K562 (cell line): ENCODE data around the gene ZDHHC3. TPM values are rescaled to one million over a fixed set of nuclear protein-coding genes. Genes with fewer than 3 reads are reported as not detected.
A peak's percentile ranks its signal among the peaks of the same experiment; 100 is the strongest.

Experiments used
- CBX8 ChIP-seq: fragments of 200-600 bp; sonication (generic); IDR thresholded peaks from 2 replicates; pipeline ENCODE4 v1.6.1; 2012; ENCODE audit warnings: borderline replicate concordance, mixed run types, low read depth, mild to moderate bottlenecking, moderate library complexity, mixed read lengths, low read length, control low read depth, inconsistent platforms; ENCODE audit not compliant: poor library complexity, severe bottlenecking; ENCODE audit errors: extremely low read depth
- DMBX1 ChIP-seq: fragments of 250-450 bp; sonication (Bioruptor Pico); IDR thresholded peaks from 2 replicates; pipeline ENCODE4 v1.8.0; 2022; ENCODE audit warnings: inconsistent platforms, mild to moderate bottlenecking, moderate library complexity, borderline replicate concordance
- MAX ChIP-seq: sonication (generic); formaldehyde crosslinking; IDR thresholded peaks from 2 replicates; pipeline ENCODE4 v1.9.0; 2022; ENCODE audit warnings: mild to moderate bottlenecking, missing genetic modification reagents
- NCOA1 ChIP-seq: fragments of 450-650 bp; IDR thresholded peaks from 2 replicates; pipeline ENCODE4 v1.6.1; 2016; ENCODE audit warnings: low read depth
- NFE2 ChIP-seq: IDR thresholded peaks from 2 replicates; pipeline ENCODE4 v1.6.1; 2014; ENCODE audit warnings: antibody characterized with exemption, low read depth
- SRSF3 ChIP-seq: fragments of 200-400 bp; formaldehyde crosslinking; IDR thresholded peaks from 2 replicates; pipeline ENCODE4 v1.6.1; 2016; ENCODE audit warnings: mild to moderate bottlenecking, low read length, moderate library complexity; ENCODE audit not compliant: insufficient read depth
- STAT6 ChIP-seq: sonication (generic); formaldehyde crosslinking; IDR thresholded peaks from 2 replicates; pipeline ENCODE4 v1.8.1; 2023; ENCODE audit warnings: mild to moderate bottlenecking, missing genetic modification reagents
- TCFL5 ChIP-seq: fragments of 250-450 bp; sonication (Bioruptor Pico); conservative IDR thresholded peaks from 2 replicates; pipeline ENCODE4 v1.6.1; 2021; ENCODE audit warnings: mild to moderate bottlenecking, moderate library complexity, matching md5 sums
- TFAP4 ChIP-seq: sonication (generic); formaldehyde crosslinking; IDR thresholded peaks from 2 replicates; pipeline ENCODE4 v1.8.0; 2022; ENCODE audit warnings: missing genetic modification reagents, mild to moderate bottlenecking, moderate library complexity, borderline replicate concordance
- ZBTB33 ChIP-seq: sonication (generic); formaldehyde crosslinking; IDR thresholded peaks from 2 replicates; pipeline ENCODE4 v1.8.1; 2023; ENCODE audit warnings: mild to moderate bottlenecking, missing genetic modification reagents
- ZNF165 ChIP-seq: fragments of 250-450 bp; sonication (Bioruptor Pico); IDR thresholded peaks from 2 replicates; pipeline ENCODE4 v1.4.0; 2020; ENCODE audit warnings: borderline replicate concordance
- ZNF224 ChIP-seq: sonication (generic); formaldehyde crosslinking; IDR thresholded peaks from 2 replicates; pipeline ENCODE4 v1.8.0; 2022; ENCODE audit warnings: mild to moderate bottlenecking, missing genetic modification reagents
- ZNF23 ChIP-seq: fragments of 250-450 bp; sonication (Bioruptor Pico); IDR thresholded peaks from 2 replicates; pipeline ENCODE4 v1.4.0; 2020; ENCODE audit warnings: mild to moderate bottlenecking
- ZNF589 ChIP-seq: fragments of 200-800 bp; sonication (Bioruptor generic); IDR thresholded peaks from 2 replicates; pipeline ENCODE4 v1.6.1; 2016; ENCODE audit warnings: low read depth, missing genetic modification characterization, missing compliant biosample characterization
- ZNF592 ChIP-seq: fragments of 450-650 bp; IDR thresholded peaks from 2 replicates; pipeline ENCODE4 v1.6.1; 2017; ENCODE audit warnings: antibody characterized with exemption, mild to moderate bottlenecking
- ZNF695 ChIP-seq: fragments of 450-650 bp; formaldehyde crosslinking; IDR thresholded peaks from 2 replicates; pipeline ENCODE4 v1.4.0; 2020; ENCODE audit warnings: mild to moderate bottlenecking, moderate library complexity
- polyA plus RNA-seq, 8 experiments: library from polyadenylated mRNA; depleted of rRNA in 4 of 8; stranded (reverse) in 5 of 8; unstranded in 3 of 8; fragments of >200 nt; fragmentation: Nextera tagmentation in 2 of 8; fragmentation: Illumina TruSeq in 1 of 8; extraction: Ambion mirVana in 2 of 8; extraction: Trizol in 1 of 8; gene quantifications; 2 replicates each; pipeline versions ENCODE4 v1.2.1 to v1.2.3, GENCODE V29; 2011 to 2014; ENCODE audit warnings: inconsistent platforms in 1 of 8, missing spikeins in 1 of 8
- total RNA-seq, 7 experiments: library from RNA; depleted of rRNA in 6 of 7; stranded (reverse); fragments of >200 nt in 6 of 7; fragmentation: Illumina TruSeq in 2 of 7; extraction: Trizol in 2 of 7; gene quantifications; 2 replicates each; pipeline versions ENCODE4 v1.2.1 to v1.2.3, GENCODE V29; 2011 to 2021; ENCODE audit warnings: low replicate concordance in 1 of 7

The ZDHHC3 gene
- total and polyA plus RNA-seq, 9 of the 15 experiments (the other 6 are each of a cell fraction or from before 2014, with no cell fraction given), result 10.3 to 120 (median 67.2) TPM

- TF ChIP-seq STAT6 (CRISPR knock-in tag), result no peak
- no peak for TF ChIP-seq NCOA1
- no peak for TF ChIP-seq ZNF23 (CRISPR knock-in tag)
- no peak for TF ChIP-seq ZNF589 (CRISPR knock-in tag)
- TF ChIP-seq ZNF224 (CRISPR knock-in tag), result no peak
- TF ChIP-seq ZNF592, result no peak
- no peak for TF ChIP-seq SRSF3
- no peak for TF ChIP-seq ZNF695 (CRISPR knock-in tag)
- TF ChIP-seq NFE2, result no peak
- no peak for TF ChIP-seq TCFL5 (CRISPR knock-in tag)
- TF ChIP-seq DMBX1 (CRISPR knock-in tag), result 0 out of 2 replicates have a peak, but pooled peaks have one; percentile 21
- TF ChIP-seq TFAP4 (CRISPR knock-in tag), result peak; percentile 33; the same call in 1 of the 2 replicates
- TF ChIP-seq CBX8, result no peak
- no peak for TF ChIP-seq ZBTB33
- TF ChIP-seq ZNF165 (CRISPR knock-in tag), result no peak
- peak; percentile 87 for TF ChIP-seq MAX (CRISPR knock-in tag)
These were observed at the start of gene ZDHHC3, which contains the start of gene EXOSC7 (continued) for GRCh38 chr3:44976002-44976815.
